SK-N-MC (cell line): ENCODE results near the gene TMEM255B.

ENCODE experiments used
- DNase-seq: peaks from one replicate; pipeline ENCODE4 v3.0.0-alpha.2; 2011; ENCODE audit warnings: low read depth, low spot score
- H3K27ac ChIP-seq: fragments of 200-600 bp; sonication (generic); 2 replicates; pipeline ENCODE4 v1.5.1; 2016; ENCODE audit warnings: mixed run types
- H3K36me3 ChIP-seq: fragments of 200-600 bp; sonication (generic); 2 replicates; pipeline ENCODE4 v1.6.1; 2017; ENCODE audit warnings: antibody characterized with exemption, low read length, mixed read lengths; ENCODE audit not compliant: insufficient read depth
- H3K4me3 ChIP-seq: fragments of 200-600 bp; sonication (generic); 2 replicates; pipeline ENCODE4 v1.5.1; 2016
- H3K9ac ChIP-seq: fragments of 200-600 bp; sonication (generic); 2 replicates; pipeline ENCODE4 v1.8.0; 2017; ENCODE audit warnings: mixed run types, mixed read lengths; ENCODE audit not compliant: insufficient read length
- H3K9me3 ChIP-seq: fragments of 200-600 bp; sonication (generic); 2 replicates; pipeline ENCODE4 v1.6.1; 2017; ENCODE audit warnings: low read depth, mild to moderate bottlenecking, antibody characterized with exemption, low read length, moderate library complexity, mixed read lengths
- EZH2 ChIP-seq: fragments of 200-600 bp; sonication (generic); IDR thresholded peaks from one replicate; pipeline ENCODE4 v1.6.1; 2017; ENCODE audit warnings: antibody characterized with exemption
- FOXP2 ChIP-seq: optimal IDR thresholded peaks from 2 replicates; pipeline ENCODE3; 2011; ENCODE audit warnings: mild to moderate bottlenecking, moderate library complexity; ENCODE audit not compliant: insufficient read depth; ENCODE audit errors: extremely low read length, control extremely low read depth
- POLR2AphosphoS5 ChIP-seq: IDR thresholded peaks from 2 replicates; pipeline ENCODE4 v1.6.1; 2012; ENCODE audit warnings: mild to moderate bottlenecking, low read depth, low read length, borderline replicate concordance

The TMEM255B gene

DNA sequence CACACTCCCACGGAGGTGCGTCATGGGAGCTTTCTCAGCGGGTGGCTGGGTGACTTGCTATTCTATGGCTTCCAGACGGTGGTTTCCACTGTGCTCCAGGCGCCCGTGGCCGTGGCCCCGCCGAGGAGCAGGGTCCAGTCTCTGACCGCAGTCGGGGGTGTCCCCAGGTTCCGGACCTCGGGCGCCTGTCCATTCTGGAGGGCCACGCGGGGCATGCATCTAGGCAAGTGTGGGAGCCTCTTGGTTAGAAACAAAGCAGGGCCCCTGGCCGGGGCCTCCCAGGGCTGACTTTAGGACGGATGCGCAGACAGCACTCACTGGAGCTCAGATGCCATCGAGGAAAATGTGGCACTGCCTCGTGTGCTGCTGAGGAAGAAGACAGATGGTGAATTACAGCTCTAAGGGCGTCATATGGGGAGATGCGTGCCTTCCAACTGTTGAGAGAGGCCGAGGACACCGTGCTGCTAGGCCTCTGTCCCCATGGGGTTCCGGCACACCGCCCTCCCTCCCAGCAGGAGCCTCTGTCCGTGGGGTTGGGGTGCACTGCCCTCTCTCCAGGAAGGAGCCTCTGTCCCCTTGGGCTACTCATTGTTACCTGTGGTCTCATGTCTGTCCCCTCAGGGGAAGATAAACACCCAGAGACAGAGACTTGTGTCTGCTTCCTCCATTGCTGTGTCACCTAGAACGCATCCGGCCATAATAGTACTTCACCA lies 38.1 kb downstream of the TMEM255B start:
- no peak overlapping the region for H3K9ac ChIP-seq
- H3K9me3 ChIP-seq, result no peaks in the 10 kb centered on the region
- H3K36me3 ChIP-seq, result no peaks in the 10 kb centered on the region
- no peak overlapping the region for H3K4me3 ChIP-seq
- TF ChIP-seq FOXP2 (no peak), POLR2AphosphoS5 (no peak), EZH2 (no peak)
- no peak for DNase-seq
- no peak overlapping the region for H3K27ac ChIP-seq

GRCh38 chr13:113798200-113798811 lies 39.3 kb downstream of the TMEM255B start:
- no peak overlapping the region for H3K27ac ChIP-seq
- H3K9ac ChIP-seq, result no peak overlapping the region
- H3K4me3 ChIP-seq, result no peak overlapping the region
- no peak for TF ChIP-seq EZH2
- TF ChIP-seq FOXP2, result no peak
- TF ChIP-seq POLR2AphosphoS5, result no peak
- H3K36me3 ChIP-seq, result no peaks in the 10 kb centered on the region
- H3K9me3 ChIP-seq, result no peaks in the 10 kb centered on the region
- no peak for DNase-seq

DNA sequence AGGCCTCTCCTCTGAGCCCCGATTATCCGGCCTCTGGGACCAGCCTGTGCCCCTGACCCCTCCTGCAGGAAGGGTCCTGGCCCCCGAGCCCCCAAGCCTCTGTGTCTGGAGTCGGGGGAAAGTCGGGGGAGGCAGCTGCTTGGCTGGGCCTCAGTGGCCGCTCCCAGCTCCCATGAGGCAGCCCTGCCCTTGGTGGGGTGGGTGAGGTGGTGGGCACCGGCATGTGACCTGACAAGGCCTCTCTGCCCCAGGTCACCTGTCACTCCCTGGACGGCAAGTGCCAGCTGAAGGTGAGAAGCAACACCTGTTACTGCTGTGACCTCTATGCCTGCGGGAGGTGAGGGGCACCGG lies 41.5 kb downstream of the TMEM255B start:
- Histone ChIP-seq H3K27ac (no peak overlapping the region), H3K36me3 (no peaks in the 10 kb centered on the region), H3K9ac (no peak overlapping the region), H3K9me3 (no peaks in the 10 kb centered on the region), H3K4me3 (no peak overlapping the region)
- no peak for DNase-seq
- TF ChIP-seq EZH2, result no peak
- TF ChIP-seq POLR2AphosphoS5, result no peak
- no peak for TF ChIP-seq FOXP2

GRCh38 chr13:113801289-113801961 lies 42.4 kb downstream of the TMEM255B start:
- Histone ChIP-seq H3K27ac (no peak overlapping the region), H3K9ac (no peak overlapping the region), H3K4me3 (no peak overlapping the region), H3K9me3 (no peaks in the 10 kb centered on the region), H3K36me3 (no peaks in the 10 kb centered on the region)
- DNase-seq, result no peak
- no peak for TF ChIP-seq EZH2
- TF ChIP-seq FOXP2, result no peak
- TF ChIP-seq POLR2AphosphoS5, result no peak

GRCh38 chr13:113802090-113802531 lies 43.1 kb downstream of the TMEM255B start:
- DNase-seq, result no peak
- H3K9me3 ChIP-seq, result no peaks in the 10 kb centered on the region
- no peak overlapping the region for H3K27ac ChIP-seq
- no peak overlapping the region for H3K9ac ChIP-seq
- no peaks in the 10 kb centered on the region for H3K36me3 ChIP-seq
- no peak overlapping the region for H3K4me3 ChIP-seq
- TF ChIP-seq POLR2AphosphoS5 (no peak), EZH2 (no peak), FOXP2 (no peak)

DNA sequence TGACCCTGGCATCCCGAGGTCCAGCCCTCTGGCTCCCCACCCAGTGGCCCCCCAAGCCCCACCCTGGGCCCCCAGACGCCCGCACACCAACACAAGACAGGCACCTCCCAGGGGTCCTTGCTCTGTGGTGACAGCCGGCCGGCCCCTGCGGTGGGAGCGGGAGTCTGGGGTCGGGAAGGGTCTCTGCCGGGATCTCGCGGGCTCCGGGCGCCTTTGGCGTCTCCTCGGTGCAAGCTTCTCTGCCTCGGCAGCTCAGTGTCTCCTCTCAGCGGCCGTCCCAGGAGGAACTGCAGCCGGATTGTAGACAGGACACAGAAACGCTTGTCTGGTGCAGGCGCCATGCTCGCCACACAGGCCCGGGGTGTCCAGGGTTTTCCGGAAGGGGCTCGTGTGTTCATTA lies 43.7 kb downstream of the TMEM255B start:
- no peak overlapping the region for H3K4me3 ChIP-seq
- H3K9me3 ChIP-seq, result no peaks in the 10 kb centered on the region
- no peak overlapping the region for H3K27ac ChIP-seq
- H3K36me3 ChIP-seq, result no peaks in the 10 kb centered on the region
- DNase-seq, result no peak
- H3K9ac ChIP-seq, result no peak overlapping the region
- no peak for TF ChIP-seq EZH2
- TF ChIP-seq POLR2AphosphoS5, result no peak
- no peak for TF ChIP-seq FOXP2

- no peaks in the 10 kb centered on the region for H3K9me3 ChIP-seq
- no peak for DNase-seq
- TF ChIP-seq POLR2AphosphoS5 (no peak), EZH2 (no peak), FOXP2 (no peak)
- H3K27ac ChIP-seq, result no peak overlapping the region
- H3K36me3 ChIP-seq, result no peaks in the 10 kb centered on the region
- no peak overlapping the region for H3K9ac ChIP-seq
- H3K4me3 ChIP-seq, result no peak overlapping the region
Observed at GRCh38 chr13:113803409-113804016, 44.5 kb downstream of the TMEM255B start.
